HG03066 (cell line): ENCODE results near the gene P4HA3.
"Not testable (repeated sequence)": the region's sequence is repeated elsewhere in the genome, so short reads cannot be mapped to it uniquely, and the experiment has no call there.

Experiments
- ATAC-seq: cut with Tn5 transposase; IDR thresholded peaks from one replicate; pipeline ENCODE4 v1.9.1; 2021; ENCODE audit warnings: low read depth; ENCODE audit not compliant: unreplicated experiment

The P4HA3 gene

GRCh38 chr11:74311352-74311926 lies at the start of gene P4HA3:
P4HA3 (minus strand) TSS chr11:74311640; CDS start chr11:74311611, 29 bp downstream.
- no peak for ATAC-seq

- ATAC-seq: no peak
Measured at GRCh38 chr11:74357449-74357848, 46.0 kb upstream of the P4HA3 start.

GRCh38 chr11:74355626-74356025 lies 44.2 kb upstream of the P4HA3 start:
- ATAC-seq: no peak

GRCh38 chr11:74354036-74354435 lies 42.6 kb upstream of the P4HA3 start:
- no peak for ATAC-seq

- ATAC-seq: no peak
Measured at GRCh38 chr11:74347381-74347780, 35.9 kb upstream of the P4HA3 start.

- ATAC-seq: no peak
Measured at GRCh38 chr11:74345420-74345819, 34.0 kb upstream of the P4HA3 start.

DNA sequence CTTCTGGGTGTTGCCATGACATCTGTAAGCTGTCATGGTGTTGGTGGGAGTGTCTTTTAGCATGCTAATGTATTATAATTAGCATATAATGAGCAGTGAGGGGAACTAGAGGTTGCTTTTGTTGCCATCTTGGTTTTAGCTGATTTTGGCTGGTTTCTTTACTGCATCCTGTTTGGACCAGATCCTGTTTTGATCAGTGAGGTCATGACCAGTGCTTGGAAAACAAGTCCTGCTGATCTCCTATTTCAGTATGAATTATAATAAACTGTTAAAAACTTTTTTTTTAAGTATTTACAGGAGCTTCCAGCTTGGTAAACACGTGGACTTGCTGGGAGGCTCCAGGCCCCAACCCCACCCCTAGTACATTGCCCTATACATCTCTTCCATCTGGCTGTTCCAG lies 30.5 kb upstream of the P4HA3 start:
- no peak for ATAC-seq

DNA sequence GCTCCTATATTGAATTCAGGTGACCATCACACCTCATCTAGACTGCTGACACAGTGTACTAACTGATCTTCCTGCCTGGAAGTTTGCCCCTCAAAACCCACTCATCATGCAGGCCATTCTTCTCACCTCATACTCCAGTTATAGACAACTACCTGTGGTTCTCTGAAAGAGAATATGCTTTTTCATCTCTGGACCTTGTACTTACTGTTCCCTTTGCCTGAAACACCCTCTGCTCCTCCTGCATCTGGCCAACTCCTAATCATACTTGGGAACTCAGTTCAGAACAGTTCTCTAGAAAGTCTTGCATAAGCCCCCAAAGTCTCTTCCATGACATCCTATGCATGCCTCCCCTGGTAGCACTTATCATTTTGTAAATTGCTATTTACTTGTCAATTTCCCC lies 28.2 kb upstream of the P4HA3 start:
- ATAC-seq: no peak

GRCh38 chr11:74338963-74339362 lies 27.5 kb upstream of the P4HA3 start:
- no peak for ATAC-seq

GRCh38 chr11:74333193-74333592 lies 21.8 kb upstream of the P4HA3 start:
- ATAC-seq: no peak

GRCh38 chr11:74332291-74332690 lies 20.9 kb upstream of the P4HA3 start:
- no peak for ATAC-seq

DNA sequence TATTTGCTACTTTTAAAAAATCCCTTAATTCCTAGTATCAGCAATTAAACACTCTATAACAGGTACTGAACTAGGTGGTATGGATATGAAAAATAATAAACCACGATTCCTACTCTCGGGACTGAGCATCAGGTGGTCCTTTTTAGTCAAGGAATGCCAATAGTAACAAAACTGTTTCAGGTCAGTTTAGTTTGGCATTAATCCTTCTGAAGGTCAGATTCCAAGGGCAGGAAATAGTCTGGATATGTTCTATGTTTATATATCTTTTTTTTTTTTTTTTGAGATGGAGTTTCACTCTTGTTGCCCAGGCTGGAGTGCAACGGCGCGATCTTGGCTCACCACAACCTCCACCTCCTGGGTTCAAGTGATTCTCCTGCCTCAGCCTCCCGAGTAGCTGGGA lies 19.6 kb upstream of the P4HA3 start:
- ATAC-seq: not testable (repeated sequence)

- no peak for ATAC-seq
Measured at GRCh38 chr11:74330075-74330858, 18.8 kb upstream of the P4HA3 start.

DNA sequence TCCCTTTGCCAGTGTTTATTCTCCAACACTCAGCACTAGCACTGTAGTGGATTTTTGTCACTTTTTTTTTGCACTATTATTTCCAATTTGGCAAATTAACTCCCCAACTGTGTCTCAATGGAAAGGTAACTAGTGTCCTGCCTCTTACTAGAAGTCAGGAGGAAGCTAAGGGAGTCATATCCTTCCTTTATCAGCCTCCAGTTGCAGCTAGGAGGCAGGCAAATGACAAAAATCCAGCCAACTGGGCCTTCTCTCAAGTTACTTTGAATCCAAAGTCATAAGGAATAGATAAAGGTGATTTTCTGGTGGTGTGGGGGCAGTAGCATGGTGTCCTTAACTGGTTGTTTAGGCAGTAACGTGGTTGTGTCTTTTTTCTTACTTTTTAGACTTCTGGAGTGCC lies 15.6 kb upstream of the P4HA3 start:
- ATAC-seq: no peak

GRCh38 chr11:74326665-74327064 lies 15.2 kb upstream of the P4HA3 start:
- no peak for ATAC-seq

DNA sequence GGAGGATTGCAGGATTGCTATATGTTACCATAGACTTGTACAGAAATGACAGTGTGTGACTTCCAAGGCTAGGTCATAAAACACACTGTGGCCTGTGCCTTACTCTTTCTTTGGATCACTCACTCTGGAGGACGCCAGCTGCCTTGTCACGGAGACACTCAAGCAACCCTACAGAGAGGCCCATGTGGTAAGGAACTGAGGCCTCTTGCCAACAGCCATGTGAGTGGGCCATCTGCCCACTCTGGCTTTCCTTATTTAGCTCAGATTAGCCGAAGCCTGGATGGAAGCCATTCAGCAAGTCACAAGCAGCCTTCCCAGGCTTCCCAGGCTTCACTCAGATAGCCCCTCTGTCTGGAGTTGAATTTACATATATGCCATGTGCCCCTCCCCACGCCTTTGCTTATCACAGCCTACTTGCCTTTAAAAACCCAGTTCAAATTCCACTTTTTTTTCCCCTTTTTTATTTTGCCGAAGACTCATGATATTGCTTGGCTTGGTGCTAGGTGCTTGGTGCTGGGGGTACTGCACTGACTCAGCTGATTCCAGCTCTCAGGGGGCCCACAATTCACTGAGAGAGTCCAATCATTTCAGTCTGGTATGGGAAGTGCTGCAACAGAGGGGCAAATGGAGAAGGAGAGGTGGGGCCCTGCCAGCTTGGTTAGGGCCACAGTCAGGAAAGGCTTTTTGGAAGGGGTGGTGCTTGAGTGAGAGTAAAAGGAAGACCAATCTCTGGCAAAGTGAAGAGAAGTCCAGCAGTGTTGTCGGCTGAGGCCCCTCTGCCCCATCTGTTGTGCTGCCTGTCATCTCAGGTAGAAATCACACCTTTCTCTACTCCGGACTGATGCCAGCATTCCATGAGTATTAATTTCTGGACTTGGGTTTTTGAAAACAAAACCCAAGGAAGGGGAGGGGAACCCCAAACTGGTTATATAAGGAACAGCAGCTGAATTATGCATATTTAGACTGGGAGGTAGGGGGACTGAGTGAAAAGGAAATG lies 14.5 kb upstream of the P4HA3 start:
- ATAC-seq: no peak

DNA sequence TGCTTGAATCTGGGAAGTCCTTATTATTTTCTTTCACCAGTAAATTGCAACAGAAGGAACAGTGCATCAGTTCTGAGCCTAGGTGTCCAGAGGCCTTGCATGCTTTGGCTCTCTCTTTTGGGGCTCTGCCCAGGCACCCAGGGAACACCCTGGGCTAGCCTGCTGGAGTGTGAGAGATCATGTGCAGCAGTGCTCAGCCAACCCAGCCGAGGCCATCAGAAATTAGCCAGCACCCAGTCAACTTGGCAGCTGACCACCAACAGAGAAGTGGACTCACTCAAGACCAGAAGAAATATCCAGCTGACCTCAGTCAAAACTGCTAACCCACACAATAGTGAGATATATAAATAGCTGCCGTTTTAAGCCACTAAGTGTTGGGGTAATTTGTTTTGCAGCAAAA lies 11.2 kb upstream of the P4HA3 start:
- no peak for ATAC-seq

DNA sequence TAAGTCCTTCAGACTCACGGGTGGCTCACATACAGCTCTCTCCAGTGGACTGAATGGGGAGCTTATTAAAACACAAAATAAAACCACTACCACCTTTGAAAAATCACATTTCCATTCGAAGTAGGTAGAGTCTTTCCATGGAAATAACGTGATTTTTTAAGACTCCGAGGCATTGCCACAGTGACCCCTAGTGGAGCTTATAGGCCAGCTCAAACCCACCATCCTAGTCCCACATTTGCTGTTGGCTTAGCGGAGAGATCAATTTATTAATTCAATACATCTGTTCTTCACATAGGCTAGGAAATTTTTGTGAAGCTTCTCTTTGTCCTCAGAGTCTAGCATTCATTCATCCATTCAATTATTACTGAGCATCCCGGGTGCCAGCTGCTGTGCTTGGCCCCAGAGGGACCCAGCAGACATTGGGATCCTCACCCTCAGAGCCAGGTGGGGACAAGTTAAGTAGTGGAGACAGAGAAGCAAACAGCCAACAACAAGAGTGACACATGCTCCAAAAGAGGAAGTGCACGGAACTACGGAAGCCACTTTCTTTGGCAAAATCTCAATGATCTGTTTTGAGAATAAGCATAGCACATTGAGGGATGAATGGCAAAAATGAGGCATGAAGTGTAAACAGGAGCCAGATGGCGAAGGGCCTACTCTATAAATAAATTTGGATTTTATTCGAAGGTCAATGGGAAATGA lies 10.2 kb upstream of the P4HA3 start:
- no peak for ATAC-seq

- no peak for ATAC-seq
Measured at GRCh38 chr11:74320538-74320937, 9.1 kb upstream of the P4HA3 start.

DNA sequence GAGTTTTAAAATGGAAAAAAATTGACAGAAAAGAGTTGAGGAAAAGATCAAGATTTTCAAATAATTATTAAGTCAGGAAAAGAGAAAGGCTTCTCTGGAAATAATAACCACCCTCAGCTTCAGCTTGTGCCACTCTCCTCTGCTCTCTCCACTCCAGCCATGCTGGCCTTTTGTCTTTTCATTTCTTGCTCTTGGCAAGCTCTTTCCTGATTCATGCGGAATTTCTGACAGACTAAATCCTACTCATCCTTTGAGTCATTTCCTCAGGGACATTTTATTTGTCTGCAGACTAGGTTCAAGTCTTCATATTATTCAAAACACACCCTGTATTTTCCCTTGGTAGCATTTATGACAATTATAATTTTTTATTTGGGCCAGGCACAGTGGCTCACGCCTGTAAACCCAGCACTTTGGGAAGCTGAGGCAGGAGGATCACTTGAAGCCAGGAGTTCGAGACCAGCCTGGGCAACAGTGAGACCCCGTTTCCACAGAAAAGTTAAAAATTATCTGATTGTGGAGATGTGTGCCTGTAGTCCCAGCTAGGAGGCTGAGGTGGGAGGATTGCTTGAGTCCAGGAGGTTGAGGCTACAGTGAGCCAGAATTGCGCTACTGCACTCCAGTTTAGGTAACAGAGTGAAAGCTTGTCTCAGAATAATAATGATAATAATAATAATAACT lies 7.8 kb upstream of the P4HA3 start:
- no peak for ATAC-seq
